H9 (cell line): ENCODE results near the gene OR4D1. TPM values are rescaled to one million over a fixed set of nuclear protein-coding genes. Genes with fewer than 3 reads are reported as not detected.

ENCODE experiments used
- DNase-seq: peaks from one replicate; pipeline ENCODE4 v3.0.0-alpha.2; 2017
- H2AFZ ChIP-seq: one replicate; pipeline ENCODE4 v1.6.1; 2013; ENCODE audit warnings: mild to moderate bottlenecking, low read length, control low read depth, moderate library complexity
- H2AK5ac ChIP-seq: 2 replicates; pipeline ENCODE4 v1.6.1; 2013; ENCODE audit warnings: low read length, control low read depth, mixed read lengths; ENCODE audit not compliant: insufficient read length
- H2BK120ac ChIP-seq: one replicate; pipeline ENCODE4 v1.6.1; 2013; ENCODE audit warnings: low read depth, mild to moderate bottlenecking, low read length, control low read depth, inconsistent platforms; ENCODE audit not compliant: poor library complexity, severe bottlenecking
- H2BK12ac ChIP-seq: 2 replicates; pipeline ENCODE4 v1.6.1; 2013; ENCODE audit warnings: low read length, control low read depth, mixed read lengths, low read depth; ENCODE audit not compliant: insufficient read length
- H2BK15ac ChIP-seq: 2 replicates; pipeline ENCODE4 v1.6.1; 2013; ENCODE audit warnings: low read depth, low read length, control low read depth
- H2BK20ac ChIP-seq: one replicate; pipeline ENCODE4 v1.6.1; 2013; ENCODE audit warnings: low read depth, mild to moderate bottlenecking, low read length, control low read depth, inconsistent platforms; ENCODE audit not compliant: poor library complexity, severe bottlenecking
- H2BK5ac ChIP-seq: 2 replicates; pipeline ENCODE4 v1.6.1; 2013; ENCODE audit warnings: low read length, control low read depth, mixed read lengths; ENCODE audit not compliant: insufficient read length
- H3K14ac ChIP-seq: 2 replicates; pipeline ENCODE4 v1.6.1; 2013; ENCODE audit warnings: low read length, control low read depth; ENCODE audit not compliant: insufficient read depth
- H3K18ac ChIP-seq: 2 replicates; pipeline ENCODE4 v1.6.1; 2013; ENCODE audit warnings: low read depth, mild to moderate bottlenecking, mixed read lengths, low read length, control low read depth; ENCODE audit not compliant: insufficient read length
- H3K23ac ChIP-seq: 2 replicates; pipeline ENCODE4 v1.6.1; 2013; ENCODE audit warnings: low read length, control low read depth, mixed read lengths, low read depth; ENCODE audit not compliant: insufficient read length
- H3K23me2 ChIP-seq: 2 replicates; pipeline ENCODE4 v1.6.1; 2013; ENCODE audit warnings: low read depth, mild to moderate bottlenecking, mixed read lengths, low read length, control low read depth; ENCODE audit not compliant: insufficient read length, poor library complexity, severe bottlenecking
- H3K27ac ChIP-seq: 2 replicates; pipeline ENCODE4 v1.5.1; 2013; ENCODE audit warnings: low read length, control low read depth, mixed read lengths, low read depth; ENCODE audit not compliant: insufficient read length
- H3K27me3 ChIP-seq: 2 replicates; pipeline ENCODE4 v1.6.1; 2013; ENCODE audit warnings: low read length, control low read depth, inconsistent platforms; ENCODE audit not compliant: insufficient read depth
- H3K4ac ChIP-seq: 2 replicates; pipeline ENCODE4 v1.6.1; 2013; ENCODE audit warnings: low read depth, mild to moderate bottlenecking, control low read depth, inconsistent platforms, low read length, moderate library complexity
- H3K4me1 ChIP-seq: 2 replicates; pipeline ENCODE4 v1.6.1; 2013; ENCODE audit warnings: low read length, control low read depth, inconsistent platforms; ENCODE audit not compliant: insufficient read depth
- H3K4me2 ChIP-seq: 2 replicates; pipeline ENCODE4 v1.6.1; 2013; ENCODE audit warnings: low read length, control low read depth, mixed read lengths; ENCODE audit not compliant: insufficient read length, insufficient read depth
- H3K56ac ChIP-seq: 2 replicates; pipeline ENCODE4 v1.6.1; 2013; ENCODE audit warnings: low read depth, mild to moderate bottlenecking, mixed read lengths, low read length, control low read depth; ENCODE audit not compliant: insufficient read length
- H3K79me1 ChIP-seq: 2 replicates; pipeline ENCODE4 v1.6.1; 2013; ENCODE audit warnings: low read depth, mild to moderate bottlenecking, moderate library complexity, low read length, control low read depth, inconsistent platforms; ENCODE audit not compliant: insufficient read depth, poor library complexity, severe bottlenecking
- H3K79me2 ChIP-seq: 2 replicates; pipeline ENCODE4 v1.6.1; 2013; ENCODE audit warnings: low read length, control low read depth, inconsistent platforms; ENCODE audit not compliant: insufficient read depth
- H3K9ac ChIP-seq: 2 replicates; pipeline ENCODE4 v1.6.1; 2013; ENCODE audit warnings: low read length, control low read depth, mixed read lengths; ENCODE audit not compliant: insufficient read length; ENCODE audit errors: extremely low read depth
- H3K9me3 ChIP-seq: one replicate; pipeline ENCODE4 v1.6.1; 2013; ENCODE audit warnings: low read depth, low read length, inconsistent platforms; ENCODE audit not compliant: control insufficient read depth
- H3T11ph ChIP-seq: one replicate; pipeline ENCODE4 v1.6.1; 2013; ENCODE audit warnings: mild to moderate bottlenecking, low read length, control low read depth, inconsistent platforms
- H4K20me1 ChIP-seq: one replicate; pipeline ENCODE4 v1.6.1; 2013; ENCODE audit not compliant: control insufficient read depth, insufficient read length, insufficient read depth
- H4K5ac ChIP-seq: 2 replicates; pipeline ENCODE4 v1.6.1; 2013; ENCODE audit warnings: low read depth, mild to moderate bottlenecking, mixed read lengths, low read length, control low read depth; ENCODE audit not compliant: insufficient read length
- H4K8ac ChIP-seq: replicated peaks from 2 replicates; pipeline ENCODE4 v1.6.1; 2013; ENCODE audit warnings: low read length, control low read depth, mixed read lengths, low read depth; ENCODE audit not compliant: insufficient read length
- H4K91ac ChIP-seq: 2 replicates; pipeline ENCODE4 v1.6.1; 2013; ENCODE audit warnings: low read depth, mild to moderate bottlenecking, moderate library complexity, mixed read lengths, low read length, control low read depth; ENCODE audit not compliant: insufficient read length
- H3K27ac Mint-ChIP-seq, 3 experiments: 2 replicates in 2 of 3; 3 replicates in 1 of 3; pipeline ENCODE4 v1.8.0; 2020 to 2021; ENCODE audit warnings: mixed read lengths in 3 of 3, mild to moderate bottlenecking in 1 of 3, moderate library complexity in 1 of 3
- H3K27me3 Mint-ChIP-seq: 2 replicates; pipeline ENCODE4 v1.8.0; 2021; ENCODE audit warnings: low read depth, mild to moderate bottlenecking, moderate library complexity, mixed read lengths
- H3K36me3 Mint-ChIP-seq, 3 experiments: 2 replicates in 2 of 3; 3 replicates in 1 of 3; pipeline ENCODE4 v1.8.0; 2020 to 2021; ENCODE audit warnings: low read depth in 3 of 3, mixed read lengths in 3 of 3; ENCODE audit not compliant: insufficient read depth in 1 of 3
- H3K4me1 Mint-ChIP-seq, 2 experiments: 2 replicates each; pipeline ENCODE4 v1.8.0; 2020; ENCODE audit warnings: mixed read lengths in 2 of 2
- H3K4me3 Mint-ChIP-seq, 2 experiments: 2 replicates in 1 of 2; 3 replicates in 1 of 2; pipeline ENCODE4 v1.8.0; 2020 to 2021; ENCODE audit warnings: mild to moderate bottlenecking in 2 of 2, mixed read lengths in 2 of 2, moderate library complexity in 1 of 2
- H3K9me3 Mint-ChIP-seq, 2 experiments: 2 replicates in 1 of 2; 3 replicates in 1 of 2; pipeline ENCODE4 v1.8.0; 2020; ENCODE audit warnings: mild to moderate bottlenecking in 2 of 2, mixed read lengths in 2 of 2, moderate library complexity in 1 of 2
- CTCF ChIP-seq: fragments of 200-600 bp; sonication (generic); conservative IDR thresholded peaks from 3 replicates; pipeline ENCODE4 v1.8.0; 2021; ENCODE audit warnings: antibody characterized with exemption, mild to moderate bottlenecking
- WGBS: extraction: QIAGEN DNeasy Blood & Tissue Kit; methylation state at CpG from one replicate; pipeline ENCODE4 v1.1.7; 2013; ENCODE audit warnings: missing lambda C conversion rate, low lambda C conversion rate, mixed read lengths; ENCODE audit not compliant: insufficient read length; ENCODE audit errors: extremely low coverage; 5-methylcytosine and 5-hydroxymethylcytosine counted together
- total RNA-seq: library from RNA; stranded (reverse); gene quantifications from 2 replicates; pipeline ENCODE4 v1.2.1, GENCODE V29; 2021

Gene OR4D1
- total RNA-seq, 1 experiment from 2014 or later = 0.11 TPM

GRCh38 chr17:58105093-58105492 lies 43.1 kb upstream of the OR4D1 start:
- H2AFZ ChIP-seq = no peak overlapping the region
- H3K27ac ChIP-seq = no peak overlapping the region
- no peaks in the 10 kb centered on the region for H3K79me2 ChIP-seq
- no peak overlapping the region for H3K4ac ChIP-seq
- no peaks in the 10 kb centered on the region for H3K9me3 ChIP-seq
- H3K9ac ChIP-seq = no peak overlapping the region
- H3T11ph ChIP-seq = no peak overlapping the region
- Mint-ChIP-seq H3K9me3 (no peaks in the 10 kb centered on the region; a peak in 2 of 5 replicates), H3K4me1 (no peaks in the 10 kb centered on the region), H3K36me3 (no peaks in the 10 kb centered on the region; a peak in 1 of 7 replicates), H3K27me3 (no peaks in the 10 kb centered on the region; the same call in 1 of the 2 replicates), H3K27ac (no peak overlapping the region), H3K4me3 (no peak overlapping the region)
- H3K4me2 ChIP-seq = no peak overlapping the region
- no peaks in the 10 kb centered on the region for H3K27me3 ChIP-seq
- H4K8ac ChIP-seq = no peak overlapping the region
- H3K18ac ChIP-seq = no peak overlapping the region
- H3K14ac ChIP-seq = no peak overlapping the region
- H2BK20ac ChIP-seq = no peak overlapping the region
- no peak overlapping the region for H3K56ac ChIP-seq
- H3K23me2 ChIP-seq = no peaks in the 10 kb centered on the region
- no peak for TF ChIP-seq CTCF
- H3K79me1 ChIP-seq = no peaks in the 10 kb centered on the region
- H2BK15ac ChIP-seq = no peak overlapping the region
- H4K5ac ChIP-seq = no peak overlapping the region
- no peaks in the 10 kb centered on the region for H3K4me1 ChIP-seq
- no peak overlapping the region for H2BK12ac ChIP-seq
- H2BK5ac ChIP-seq = no peak overlapping the region
- no peaks in the 10 kb centered on the region for H4K20me1 ChIP-seq
- H3K23ac ChIP-seq = no peak overlapping the region
- H4K91ac ChIP-seq = no peak overlapping the region
- DNase-seq = no peak
- H2BK120ac ChIP-seq = no peak overlapping the region
- no peak overlapping the region for H2AK5ac ChIP-seq
- WGBS = no CpG with 5 or more reads among the region's 1 CpG
